Heart left ventricle (tissue), 16 donors: ENCODE results near the gene CCDC3. TPM values are rescaled to one million over a fixed set of nuclear protein-coding genes. Genes with fewer than 3 reads are reported as not detected.

ENCODE experiments used
- ATAC-seq, 4 donors: fragments of 200-7000 bp; cut with Tn5 transposase; one replicate each; pipeline ENCODE4 v1.9.1; 2020 to 2022; ENCODE audit warnings: moderate library complexity in 4 of 4, mild to moderate bottlenecking in 3 of 4, moderate number of reproducible peaks in 1 of 4
- DNase-seq, 5 donors: peaks; one replicate each; pipeline ENCODE4 v3.0.0-alpha.2; 2020
- H3K27ac ChIP-seq, 12 donors: fragments of 200-600 bp; sonication (generic) in 4 of 12; one replicate each; pipeline versions ENCODE4 v1.5.0 to v1.8.0; 2016 to 2022; ENCODE audit warnings: mild to moderate bottlenecking in 2 of 12
- H3K27me3 ChIP-seq, 9 donors: fragments of 200-600 bp; sonication (generic) in 2 of 9; one replicate each; pipeline versions ENCODE4 v1.5.1 to v1.8.0; 2016 to 2022; ENCODE audit warnings: mild to moderate bottlenecking in 3 of 9
- H3K36me3 ChIP-seq, 9 donors: fragments of 200-600 bp; sonication (generic) in 2 of 9; one replicate each; pipeline versions ENCODE4 v1.5.0 to v1.8.0; 2018 to 2022; ENCODE audit warnings: mild to moderate bottlenecking in 2 of 9
- H3K4me1 ChIP-seq, 12 donors: fragments of 200-600 bp; sonication (generic) in 4 of 12; one replicate each; pipeline versions ENCODE4 v1.5.0 to v1.8.0; 2016 to 2022; ENCODE audit warnings: mild to moderate bottlenecking in 3 of 12
- H3K4me3 ChIP-seq, 12 donors: fragments of 200-600 bp; sonication (generic) in 4 of 12; one replicate each; pipeline versions ENCODE4 v1.5.0 to v1.8.0; 2017 to 2022; ENCODE audit warnings: mild to moderate bottlenecking in 9 of 12, moderate library complexity in 4 of 12
- H3K9me3 ChIP-seq, 12 donors: fragments of 200-600 bp; sonication (generic) in 4 of 12; one replicate each; pipeline versions ENCODE4 v1.5.0 to v1.8.0; 2016 to 2022; ENCODE audit warnings: mild to moderate bottlenecking in 1 of 12
- POLR2A ChIP-seq, 2 donors: fragments of 450-650 bp; IDR thresholded peaks; one replicate each; pipeline ENCODE4 v1.6.1; 2017; ENCODE audit warnings: antibody characterized with exemption in 2 of 2, mild to moderate bottlenecking in 2 of 2, moderate library complexity in 2 of 2
- WGBS, 4 donors: extraction: QIAGEN DNeasy Blood & Tissue Kit in 2 of 4; methylation state at CpG; one replicate each; pipeline versions ENCODE4 v1.1.5 to v1.1.7; 2013 to 2018; 5-methylcytosine and 5-hydroxymethylcytosine counted together
- intact Hi-C, 10 donors: fragments of 100-400 bp; cut with DNase I; formaldehyde crosslinking; loops; one replicate each; pipeline versions ENCODE4 v1.11.1 to v1.14.2; 2022
- polyA plus RNA-seq, 2 donors: library from polyadenylated mRNA; stranded (reverse); fragments of 200-250 nt; gene quantifications; one replicate each; pipeline ENCODE4 v1.2.3, GENCODE V29; 2013
- total RNA-seq, 9 donors: library from RNA; depleted of rRNA in 2 of 9; stranded (reverse); fragments of >200 nt in 2 of 9; fragmentation: NEBNext Ultra II Directional in 3 of 9; extraction: Animal tissue kit (Norgen Biotek cat#: 25700) in 3 of 9; gene quantifications; one replicate each; pipeline versions ENCODE4 v1.1.0 to v1.2.4, GENCODE V29; 2016 to 2023
- TF ChIP-seq, protein P1 (sequence below), 12 donors: fragments of 200-600 bp; sonication (generic) in 4 of 12; IDR thresholded peaks; one replicate each; pipeline versions ENCODE4 v1.5.0 to v1.8.0; 2018 to 2022; ENCODE audit warnings: antibody characterized with exemption in 12 of 12, mild to moderate bottlenecking in 5 of 12
- donor health status: ischemic (EF 13 %, LVEDD 7.1; RV severe dilation, severe dysfunction).
- donor health status: healthy with polysubstance abuse.
- donor health status: DM: no; HTN: yes; CAD: no.
- donor health status: DM: no; HTN: no; CAD: no.
- donor health status: ischemic (EF 25% LVEDD 6.9; RV normal size, moderate dysfunction).
- donor health status: ischemic (EF 25% LVEDD 5.7; RV mildly dilated, moderate dysfunction).
- donor health status: healthy.
- donor health status: DM: yes; HTN: yes; CAD: no.
- donor health status: ischemic (EF 35%, LVEDD 5.7; RV mildly dilated, moderate dysfunction).
- donor health status: nonischemic (EF 11% LVEDD 7.7; RV severe dilation, severe dysfunction).
- donor health status: DM: yes; HTN: yes; CAD: no.
- donor health status: PGD.
- donor health status: ischemic (EF 29% LVEDD 5.4; RV normal size, mild dysfunction).
- donor health status: nonischemic (EF 23%, LVEDD 6.1; RV moderate dilation, normal function).

Gene CCDC3
- total and polyA plus RNA-seq, 11 donors, result 1.6 to 15.4 (median 5.5) TPM

DNA sequence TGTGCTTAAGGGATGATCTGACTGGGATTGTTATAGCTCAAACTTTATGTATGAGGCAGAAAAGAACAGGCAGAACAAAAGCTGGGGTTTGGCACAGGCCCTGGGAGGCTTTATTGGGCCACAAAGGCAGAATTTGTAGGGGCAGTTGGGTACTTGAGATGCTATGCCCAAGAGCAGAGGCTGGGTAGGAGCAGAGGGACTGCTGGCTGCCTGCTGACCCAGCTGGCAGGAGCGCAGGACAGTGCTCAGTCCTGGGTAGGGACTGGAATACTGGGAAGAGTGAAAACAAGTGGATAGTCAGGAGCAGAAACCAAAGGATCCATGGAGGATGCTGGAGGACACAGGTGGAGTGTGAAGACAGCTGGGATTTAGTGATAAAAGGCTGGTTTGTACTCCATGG is 75.7 kb downstream of the CCDC3 start:
- H3K4me1 ChIP-seq, result no peaks in the 10 kb centered on the region
- intact Hi-C loops, result no loop called here
- TF ChIP-seq, protein P1, sequence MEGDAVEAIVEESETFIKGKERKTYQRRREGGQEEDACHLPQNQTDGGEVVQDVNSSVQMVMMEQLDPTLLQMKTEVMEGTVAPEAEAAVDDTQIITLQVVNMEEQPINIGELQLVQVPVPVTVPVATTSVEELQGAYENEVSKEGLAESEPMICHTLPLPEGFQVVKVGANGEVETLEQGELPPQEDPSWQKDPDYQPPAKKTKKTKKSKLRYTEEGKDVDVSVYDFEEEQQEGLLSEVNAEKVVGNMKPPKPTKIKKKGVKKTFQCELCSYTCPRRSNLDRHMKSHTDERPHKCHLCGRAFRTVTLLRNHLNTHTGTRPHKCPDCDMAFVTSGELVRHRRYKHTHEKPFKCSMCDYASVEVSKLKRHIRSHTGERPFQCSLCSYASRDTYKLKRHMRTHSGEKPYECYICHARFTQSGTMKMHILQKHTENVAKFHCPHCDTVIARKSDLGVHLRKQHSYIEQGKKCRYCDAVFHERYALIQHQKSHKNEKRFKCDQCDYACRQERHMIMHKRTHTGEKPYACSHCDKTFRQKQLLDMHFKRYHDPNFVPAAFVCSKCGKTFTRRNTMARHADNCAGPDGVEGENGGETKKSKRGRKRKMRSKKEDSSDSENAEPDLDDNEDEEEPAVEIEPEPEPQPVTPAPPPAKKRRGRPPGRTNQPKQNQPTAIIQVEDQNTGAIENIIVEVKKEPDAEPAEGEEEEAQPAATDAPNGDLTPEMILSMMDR (IDR thresholded peaks at IDR 0.05), result no peak
- no peak for TF ChIP-seq POLR2A (IDR thresholded peaks at IDR 0.05)

DNA sequence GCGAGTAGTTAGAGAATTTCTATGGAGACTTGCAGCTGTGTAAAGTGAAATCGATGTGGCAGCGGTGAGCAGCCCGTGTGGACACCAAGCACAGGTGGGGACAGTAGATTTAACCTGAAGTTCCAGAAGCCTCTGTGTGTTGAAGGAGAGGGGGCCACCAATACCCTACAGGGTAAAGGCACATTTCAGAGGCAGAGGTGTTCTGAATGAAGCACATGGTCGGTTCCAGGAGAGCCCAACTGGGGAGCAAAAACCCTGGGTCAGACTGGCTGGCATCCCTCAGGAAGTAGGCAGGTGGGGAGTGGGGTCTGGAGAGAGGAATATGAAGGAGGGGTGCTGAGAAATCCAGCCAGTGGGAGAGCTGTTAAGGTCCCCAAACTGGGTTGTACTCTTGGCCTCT is 76.6 kb downstream of the CCDC3 start:
- Histone ChIP-seq H3K27ac (no peak overlapping the region), H3K9me3 (peaks cover 0 to 9% (median 0%) of the 10 kb centered on the region in 12 donors), H3K27me3 (no peaks in the 10 kb centered on the region), H3K36me3 (no peaks in the 10 kb centered on the region), H3K4me1 (no peaks in the 10 kb centered on the region), H3K4me3 (no peak overlapping the region)
- no peak for TF ChIP-seq POLR2A (IDR thresholded peaks at IDR 0.05)
- TF ChIP-seq, protein P1 (IDR thresholded peaks at IDR 0.05), result no peak
- DNase-seq (no peak), ATAC-seq (no peak)
- WGBS, 4 donors, result 87 to 96% (median 90%) methylated on average over 5 of the region's 5 CpGs
- intact Hi-C loops, result no loop called here

More for the DNA sequence above, 75.7 kb downstream of the CCDC3 start:
- Histone ChIP-seq H3K27ac (no peak overlapping the region), H3K9me3 (peaks cover 0 to 9% (median 0%) of the 10 kb centered on the region in 12 donors), H3K27me3 (no peaks in the 10 kb centered on the region), H3K4me3 (no peak overlapping the region), H3K36me3 (no peaks in the 10 kb centered on the region)
- ATAC-seq (no peak), DNase-seq (no peak)
- 95 to 100% (median 99%) methylated on average over 1 of the region's 1 CpG for WGBS, 4 donors

DNA sequence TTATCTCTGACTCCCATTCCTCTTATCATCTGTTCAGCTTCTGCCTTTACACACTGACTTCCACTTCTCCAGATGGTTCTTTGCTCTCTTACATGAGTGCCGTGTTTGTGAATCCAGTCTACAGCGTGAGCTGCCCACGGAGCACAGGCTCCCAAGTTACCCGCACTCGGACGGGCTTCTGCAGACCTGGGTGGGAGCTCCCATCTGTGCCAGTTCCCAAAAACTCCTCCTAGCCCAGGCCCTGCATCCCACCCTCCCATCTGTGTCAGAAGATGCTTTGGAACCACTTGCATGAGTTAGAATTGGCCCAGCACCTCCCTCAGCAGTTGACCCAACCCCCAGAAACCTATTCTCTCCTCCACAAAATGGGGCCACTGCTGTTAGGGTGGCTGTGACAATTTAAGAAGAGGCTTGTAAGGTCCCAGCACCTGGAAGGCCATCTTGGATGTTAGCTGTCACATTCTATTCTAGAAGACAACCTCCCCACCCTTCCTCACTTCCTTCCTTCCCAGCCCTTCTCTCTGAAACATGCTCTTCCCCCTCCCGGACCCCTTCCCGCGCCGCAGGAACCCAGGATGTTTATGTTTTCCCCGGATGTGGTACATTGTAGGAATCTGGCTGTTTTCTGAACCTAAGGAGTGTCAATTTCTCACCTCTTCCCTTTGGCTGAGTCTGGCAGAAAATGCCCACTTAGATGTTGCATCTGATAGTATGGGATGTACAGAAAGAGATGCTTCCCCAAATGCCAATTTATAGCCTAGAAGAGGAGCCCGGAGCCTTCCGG is 79.2 kb downstream of the CCDC3 start:
- Histone ChIP-seq H3K4me1 (no peaks in the 10 kb centered on the region), H3K27ac (no peak overlapping the region), H3K4me3 (no peak overlapping the region), H3K27me3 (no peaks in the 10 kb centered on the region), H3K36me3 (no peaks in the 10 kb centered on the region), H3K9me3 (peaks cover 0 to 9% (median 0%) of the 10 kb centered on the region in 12 donors)
- ATAC-seq (no peak), DNase-seq (no peak)
- intact Hi-C loops, result no loop called here
- TF ChIP-seq, protein P1 (IDR thresholded peaks at IDR 0.05), result no peak
- no peak for TF ChIP-seq POLR2A (IDR thresholded peaks at IDR 0.05)
- 61 to 66% (median 62%) methylated on average over 13 of the region's 13 CpGs for WGBS, 4 donors

DNA sequence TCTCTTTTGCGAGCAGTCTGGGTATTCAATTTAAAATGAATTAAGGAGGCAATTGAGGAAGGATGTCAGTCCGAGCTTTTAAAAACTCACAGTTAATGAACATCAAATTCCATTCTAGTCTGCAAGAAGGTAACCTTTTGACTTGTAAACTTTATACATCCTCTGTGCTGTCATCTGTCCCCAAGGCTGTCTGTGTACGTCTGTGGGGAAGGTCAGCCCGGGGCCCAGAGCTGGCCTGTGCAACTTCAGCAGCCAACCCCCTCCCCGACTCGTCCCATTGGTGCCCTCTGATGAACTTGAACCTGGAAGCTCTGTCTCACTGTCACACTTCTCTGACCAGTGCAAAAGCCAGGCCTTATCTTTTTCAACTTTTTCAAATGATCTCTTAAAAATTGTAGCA is 80.3 kb downstream of the CCDC3 start:
- Histone ChIP-seq H3K4me1 (no peaks in the 10 kb centered on the region), H3K9me3 (peaks cover 0 to 5% (median 0%) of the 10 kb centered on the region in 12 donors), H3K27me3 (no peaks in the 10 kb centered on the region), H3K27ac (no peak overlapping the region), H3K4me3 (no peak overlapping the region), H3K36me3 (no peaks in the 10 kb centered on the region)
- intact Hi-C loops, result no loop called here
- 46 to 52% (median 47%) methylated on average over 6 of the region's 6 CpGs for WGBS, 4 donors
- DNase-seq, result no peak
- no peak for ATAC-seq
- TF ChIP-seq, protein P1 (IDR thresholded peaks at IDR 0.05), result no peak
- TF ChIP-seq POLR2A (IDR thresholded peaks at IDR 0.05), result no peak
